Glutamatergic neuron (in vitro differentiated cells): ENCODE data around the gene DHX15. TPM values are rescaled to one million over a fixed set of nuclear protein-coding genes. Genes with fewer than 3 reads are reported as not detected.

Source experiments
- DNase-seq: peaks from one replicate; pipeline ENCODE4 v3.0.0; 2022
- H3K27ac Mint-ChIP-seq: one replicate; pipeline ENCODE4 v1.8.0; 2020; ENCODE audit warnings: mild to moderate bottlenecking, mixed read lengths, inconsistent platforms; ENCODE audit not compliant: unreplicated experiment
- H3K27me3 Mint-ChIP-seq: one replicate; pipeline ENCODE4 v1.8.0; 2020; ENCODE audit warnings: mild to moderate bottlenecking, moderate library complexity, mixed read lengths, inconsistent platforms; ENCODE audit not compliant: unreplicated experiment
- H3K36me3 Mint-ChIP-seq: one replicate; pipeline ENCODE4 v1.8.0; 2020; ENCODE audit warnings: mild to moderate bottlenecking, mixed read lengths, inconsistent platforms; ENCODE audit not compliant: unreplicated experiment
- H3K4me1 Mint-ChIP-seq: one replicate; pipeline ENCODE4 v1.8.0; 2020; ENCODE audit warnings: mild to moderate bottlenecking, low read depth, mixed read lengths, inconsistent platforms; ENCODE audit not compliant: unreplicated experiment
- H3K4me3 Mint-ChIP-seq: one replicate; pipeline ENCODE4 v1.8.0; 2020; ENCODE audit warnings: mild to moderate bottlenecking, mixed read lengths, inconsistent platforms; ENCODE audit not compliant: unreplicated experiment
- H3K9me3 Mint-ChIP-seq: one replicate; pipeline ENCODE4 v1.8.0; 2020; ENCODE audit warnings: mild to moderate bottlenecking, moderate library complexity, mixed read lengths, inconsistent platforms; ENCODE audit not compliant: unreplicated experiment
- microRNA-seq: library from miRNA; unstranded; fragments of <30 nt; microRNA quantifications from one replicate; pipeline ENCODE4, GENCODE V29; 2020; ENCODE audit not compliant: unreplicated experiment
- total RNA-seq: library from RNA; stranded (reverse); fragmentation: NEBNext Ultra II Directional; extraction: Animal tissue kit (Norgen Biotek cat#: 25700); gene quantifications from one replicate; pipeline ENCODE4 v1.2.1, GENCODE V29; 2021; ENCODE audit not compliant: unreplicated experiment
- TF ChIP-seq, protein P1 (sequence below): fragments of 200-600 bp; sonication (generic); IDR thresholded peaks from one replicate; pipeline ENCODE4 v1.5.0; 2021; ENCODE audit not compliant: partially characterized antibody, unreplicated experiment

DHX15 gene
- total RNA-seq, 1 donor from 2014 or later, result 178 TPM

- Mint-ChIP-seq H3K27me3 (peaks cover 3% of the 10 kb centered on the region), H3K4me1 (no peaks in the 10 kb centered on the region), H3K27ac (no peak overlapping the region), H3K4me3 (no peak overlapping the region), H3K36me3 (no peaks in the 10 kb centered on the region), H3K9me3 (no peaks in the 10 kb centered on the region)
- TF ChIP-seq, protein P1, sequence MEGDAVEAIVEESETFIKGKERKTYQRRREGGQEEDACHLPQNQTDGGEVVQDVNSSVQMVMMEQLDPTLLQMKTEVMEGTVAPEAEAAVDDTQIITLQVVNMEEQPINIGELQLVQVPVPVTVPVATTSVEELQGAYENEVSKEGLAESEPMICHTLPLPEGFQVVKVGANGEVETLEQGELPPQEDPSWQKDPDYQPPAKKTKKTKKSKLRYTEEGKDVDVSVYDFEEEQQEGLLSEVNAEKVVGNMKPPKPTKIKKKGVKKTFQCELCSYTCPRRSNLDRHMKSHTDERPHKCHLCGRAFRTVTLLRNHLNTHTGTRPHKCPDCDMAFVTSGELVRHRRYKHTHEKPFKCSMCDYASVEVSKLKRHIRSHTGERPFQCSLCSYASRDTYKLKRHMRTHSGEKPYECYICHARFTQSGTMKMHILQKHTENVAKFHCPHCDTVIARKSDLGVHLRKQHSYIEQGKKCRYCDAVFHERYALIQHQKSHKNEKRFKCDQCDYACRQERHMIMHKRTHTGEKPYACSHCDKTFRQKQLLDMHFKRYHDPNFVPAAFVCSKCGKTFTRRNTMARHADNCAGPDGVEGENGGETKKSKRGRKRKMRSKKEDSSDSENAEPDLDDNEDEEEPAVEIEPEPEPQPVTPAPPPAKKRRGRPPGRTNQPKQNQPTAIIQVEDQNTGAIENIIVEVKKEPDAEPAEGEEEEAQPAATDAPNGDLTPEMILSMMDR, result no peak
- DNase-seq, result no peak
These were observed 94.5 kb downstream of the DHX15 start for GRCh38 chr4:24489870-24490269.

DNA sequence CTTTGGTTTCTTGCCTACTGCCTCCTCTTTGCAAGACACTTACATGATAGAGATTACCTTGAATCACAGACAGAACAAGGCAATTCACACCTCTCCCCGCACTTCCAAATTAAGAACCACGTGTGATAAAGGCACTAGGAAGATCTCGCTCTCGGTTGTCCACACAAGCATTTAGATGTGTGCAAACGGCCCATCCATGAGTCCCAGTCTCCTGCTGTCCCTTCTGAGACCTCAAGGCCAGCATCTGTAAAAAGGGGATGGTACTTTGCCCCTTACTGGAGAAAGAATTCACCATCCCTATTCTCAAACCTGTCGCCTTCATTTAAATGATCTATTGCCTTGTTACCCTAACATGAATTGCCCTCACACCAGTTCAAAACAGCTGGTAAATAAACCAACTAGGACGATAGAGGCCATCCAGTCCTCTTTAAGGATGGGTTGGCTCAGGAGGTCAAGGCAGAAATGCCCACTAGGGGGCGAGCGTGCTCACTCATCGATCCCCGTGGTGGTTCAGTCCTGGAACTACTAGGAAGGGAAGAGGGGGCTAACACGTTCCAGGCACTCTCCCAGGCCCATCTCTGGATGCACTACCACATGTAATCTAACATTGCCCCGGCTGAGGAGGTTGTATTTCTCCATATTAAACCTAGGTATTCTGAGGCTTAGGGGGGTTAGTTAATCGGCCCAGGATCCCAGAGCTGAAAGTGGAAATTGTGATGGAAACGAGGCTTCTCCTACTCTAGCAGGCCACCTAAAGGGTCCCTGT, 95.8 kb downstream of the DHX15 start:
- peaks cover 3% of the 10 kb centered on the region for H3K27me3 Mint-ChIP-seq
- TF ChIP-seq, protein P1, result peak; percentile 89
- no peaks in the 10 kb centered on the region for H3K9me3 Mint-ChIP-seq
- H3K36me3 Mint-ChIP-seq, result no peaks in the 10 kb centered on the region
- no peaks in the 10 kb centered on the region for H3K4me1 Mint-ChIP-seq
- peak; percentile 92 for DNase-seq
- peak overlapping the region; percentile 10 for H3K27ac Mint-ChIP-seq
- no peak overlapping the region for H3K4me3 Mint-ChIP-seq

DNA sequence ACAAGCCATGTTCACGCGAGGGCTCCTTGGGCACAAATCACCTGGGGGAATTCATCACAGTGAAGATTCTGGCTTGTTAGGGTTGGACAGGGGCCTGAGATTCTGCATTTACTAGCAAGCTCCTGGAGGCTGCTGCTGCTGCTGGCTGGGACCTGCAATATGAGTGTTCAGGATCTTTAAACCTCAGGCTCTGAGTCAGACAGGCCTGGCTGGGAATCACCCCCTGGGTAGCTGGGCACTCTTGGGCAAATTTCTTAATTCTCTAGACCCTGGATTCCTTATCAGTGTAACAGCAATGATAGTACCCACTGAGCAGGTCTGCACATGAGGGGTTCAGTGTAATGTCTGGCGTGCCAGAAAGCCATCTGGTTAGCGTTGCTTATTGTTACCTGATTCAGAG, 101.5 kb downstream of the DHX15 start:
- H3K4me1 Mint-ChIP-seq, result peaks cover 10% of the 10 kb centered on the region
- no peak overlapping the region for H3K4me3 Mint-ChIP-seq
- TF ChIP-seq, protein P1, result no peak
- H3K9me3 Mint-ChIP-seq, result peaks cover 2% of the 10 kb centered on the region
- no peaks in the 10 kb centered on the region for H3K27me3 Mint-ChIP-seq
- no peaks in the 10 kb centered on the region for H3K36me3 Mint-ChIP-seq
- H3K27ac Mint-ChIP-seq, result no peak overlapping the region
- no peak for DNase-seq

GRCh38 chr4:24477919-24478318, 106.4 kb downstream of the DHX15 start:
- TF ChIP-seq, protein P1, result no peak
- Mint-ChIP-seq H3K27me3 (peaks cover 12% of the 10 kb centered on the region), H3K27ac (peak overlapping the region; percentile 90), H3K4me3 (peak overlapping the region; percentile 57), H3K36me3 (no peaks in the 10 kb centered on the region), H3K9me3 (peaks cover 16% of the 10 kb centered on the region), H3K4me1 (peaks cover 42% of the 10 kb centered on the region)
- peak; percentile 25 for DNase-seq

Small RNAs within 50 kb of the gene (microRNA-seq; reads per million reads assigned to microRNA genes)
- gene MIR573, result not detected

Other genes with a start within 250 kb of the DHX15 start
- not detected for gene SOD3, start 211.0 kb upstream of the DHX15 start, total RNA-seq